HG03064 (cell line): ENCODE data around the gene SLC6A16.
"Not testable (repeated sequence)": the region's sequence is repeated elsewhere in the genome, so short reads cannot be mapped to it uniquely, and the experiment has no call there.

Experiments
- ATAC-seq: cut with Tn5 transposase; IDR thresholded peaks from one replicate; pipeline ENCODE4 v1.9.1; 2021; ENCODE audit warnings: low read depth; ENCODE audit not compliant: unreplicated experiment

Gene SLC6A16

GRCh38 chr19:49324801-49325576 is at the start of gene SLC6A16:
Gene SLC6A16, minus strand, starts transcription at chr19:49325191. Its CDS starts 13,844 bp downstream, at chr19:49311347.
- no peak for ATAC-seq

- not testable (repeated sequence) for ATAC-seq
These were observed 48.2 kb upstream of the SLC6A16 start for GRCh38 chr19:49373174-49373573.

- ATAC-seq, result no peak
These were observed 46.2 kb upstream of the SLC6A16 start for GRCh38 chr19:49371184-49371583.

- ATAC-seq, result no peak
These were observed 43.8 kb upstream of the SLC6A16 start for GRCh38 chr19:49368711-49369358.

GRCh38 chr19:49366110-49366509 is 41.1 kb upstream of the SLC6A16 start:
- no peak for ATAC-seq

GRCh38 chr19:49364083-49364737 is 39.2 kb upstream of the SLC6A16 start:
- no peak for ATAC-seq

GRCh38 chr19:49363268-49364082 is 38.5 kb upstream of the SLC6A16 start, which contains the start of gene DKKL1:
Gene DKKL1, plus strand, starts transcription at chr19:49363877. Its CDS starts 122 bp downstream, at chr19:49363999.
- no peak for ATAC-seq

GRCh38 chr19:49362929-49363267 is 37.9 kb upstream of the SLC6A16 start:
- ATAC-seq, result no peak

- no peak for ATAC-seq
These were observed 37.3 kb upstream of the SLC6A16 start, which contains the start of gene TEAD2 for GRCh38 chr19:49362048-49362928. Gene TEAD2, minus strand, starts transcription at chr19:49362416. Its CDS starts 2,341 bp downstream, at chr19:49360075.

GRCh38 chr19:49361438-49362047 is 36.6 kb upstream of the SLC6A16 start:
- no peak for ATAC-seq

- ATAC-seq, result no peak
These were observed 35.1 kb upstream of the SLC6A16 start for GRCh38 chr19:49359851-49360820.

- no peak for ATAC-seq
These were observed 32.2 kb upstream of the SLC6A16 start for GRCh38 chr19:49357186-49357585.

GRCh38 chr19:49356382-49356781 is 31.4 kb upstream of the SLC6A16 start:
- ATAC-seq, result no peak

- ATAC-seq, result no peak
These were observed 30.9 kb upstream of the SLC6A16 start for GRCh38 chr19:49355909-49356353.

GRCh38 chr19:49349567-49349966 is 24.6 kb upstream of the SLC6A16 start:
- ATAC-seq, result no peak

- no peak for ATAC-seq
These were observed 23.6 kb upstream of the SLC6A16 start for GRCh38 chr19:49348305-49349189.

GRCh38 chr19:49347835-49348234 is 22.8 kb upstream of the SLC6A16 start:
- ATAC-seq, result no peak
